Naive thymus-derived CD4-positive, alpha-beta T cell (primary cell): ENCODE measurements around the gene APBA2. TPM values are rescaled to one million over a fixed set of nuclear protein-coding genes. Genes with fewer than 3 reads are reported as not detected.

Experiments used
- ATAC-seq: fragments of 150-1000 bp; cut with Tn5 transposase; 2 replicates; pipeline ENCODE4 v1.10.0; 2021; ENCODE audit warnings: mild to moderate bottlenecking, moderate library complexity
- CTCF ChIA-PET: fragments of 350-600 bp; sonication (Branson Sonifier 250); formaldehyde crosslinking; loops from one replicate; lab custom pipeline; 2021; ENCODE audit warnings: antibody characterized with exemption; lab: Charles Lee
- POLR2A ChIA-PET: fragments of 350-600 bp; sonication (Branson Sonifier 250); formaldehyde crosslinking; loops from one replicate; lab custom pipeline; 2021; ENCODE audit warnings: antibody characterized with exemption, inconsistent platforms; lab: Charles Lee
- DNase-seq, 9 donors: peaks; one replicate each; pipeline versions ENCODE4 v3.0.0 to v3.0.0-alpha.2; 2020 to 2022; ENCODE audit warnings: mixed read lengths in 1 of 9
- H3K27ac ChIP-seq: one replicate; pipeline ENCODE4 v1.7.0; 2013; ENCODE audit warnings: mild to moderate bottlenecking, low read depth, low read length, moderate library complexity
- H3K27me3 ChIP-seq, 2 donors: one replicate each; pipeline ENCODE4 v1.7.0; 2013; ENCODE audit warnings: low read length in 2 of 2, mild to moderate bottlenecking in 2 of 2, moderate library complexity in 2 of 2; ENCODE audit not compliant: control insufficient read depth in 2 of 2, insufficient read depth in 2 of 2
- H3K36me3 ChIP-seq, 3 experiments: 1 replicate in 2 of 3; 2 replicates in 1 of 3; pipeline ENCODE4 v1.7.0; 2013; ENCODE audit warnings: low read length in 3 of 3, mild to moderate bottlenecking in 3 of 3, moderate library complexity in 1 of 3; ENCODE audit not compliant: insufficient read depth in 3 of 3, control insufficient read depth in 2 of 3
- H3K4me1 ChIP-seq, 2 donors: one replicate each; pipeline ENCODE4 v1.7.0; 2013; ENCODE audit warnings: low read length in 2 of 2, mild to moderate bottlenecking in 2 of 2, moderate library complexity in 1 of 2; ENCODE audit not compliant: control insufficient read depth in 2 of 2, insufficient read depth in 2 of 2
- H3K4me3 ChIP-seq: 2 replicates; pipeline ENCODE4 v1.7.0; 2013; ENCODE audit warnings: mild to moderate bottlenecking, low read length
- H3K9me3 ChIP-seq, 3 experiments: 1 replicate in 2 of 3; 2 replicates in 1 of 3; pipeline ENCODE4 v1.7.0; 2013; ENCODE audit warnings: low read length in 3 of 3; ENCODE audit not compliant: control insufficient read depth in 2 of 3
- H3K27ac Mint-ChIP-seq, 9 donors: one replicate each; pipeline ENCODE4 v1.8.0; 2020 to 2022; ENCODE audit warnings: mixed read lengths in 9 of 9, mild to moderate bottlenecking in 8 of 9, moderate library complexity in 5 of 9, inconsistent platforms in 2 of 9
- H3K27me3 Mint-ChIP-seq, 5 donors: one replicate each; pipeline ENCODE4 v1.8.0; 2021 to 2022; ENCODE audit warnings: mixed read lengths in 5 of 5, mild to moderate bottlenecking in 1 of 5
- H3K36me3 Mint-ChIP-seq, 5 donors: one replicate each; pipeline ENCODE4 v1.8.0; 2020 to 2022; ENCODE audit warnings: mixed read lengths in 5 of 5, mild to moderate bottlenecking in 3 of 5, inconsistent platforms in 1 of 5
- H3K4me1 Mint-ChIP-seq, 7 donors: one replicate each; pipeline ENCODE4 v1.8.0; 2020 to 2022; ENCODE audit warnings: mixed read lengths in 7 of 7, mild to moderate bottlenecking in 3 of 7, inconsistent platforms in 1 of 7
- H3K4me3 Mint-ChIP-seq, 10 donors: one replicate each; pipeline ENCODE4 v1.8.0; 2020 to 2022; ENCODE audit warnings: mild to moderate bottlenecking in 10 of 10, mixed read lengths in 10 of 10, moderate library complexity in 6 of 10, inconsistent platforms in 2 of 10
- H3K9me3 Mint-ChIP-seq, 11 donors: one replicate each; pipeline ENCODE4 v1.8.0; 2020 to 2022; ENCODE audit warnings: mixed read lengths in 11 of 11, mild to moderate bottlenecking in 4 of 11, inconsistent platforms in 1 of 11, moderate library complexity in 1 of 11
- intact Hi-C, 2 donors: fragments of 100-400 bp; cut with micrococcal nuclease; formaldehyde crosslinking; loops; one replicate each; pipeline ENCODE4 v1.15.1; 2023
- polyA plus RNA-seq, 2 donors: library from polyadenylated mRNA; unstranded; fragments of 300-500 nt; fragmentation: Illumina TruSeq; gene quantifications; one replicate each; pipeline ENCODE4 v1.2.3, GENCODE V29; 2021
- total RNA-seq, 6 experiments: library from RNA in 5 of 6; stranded (reverse) in 5 of 6; gene quantifications; 1 replicate in 5 of 6; 2 replicates in 1 of 6; pipeline ENCODE4 v1.2.3 and lab custom pipeline; 2021 to 2026

APBA2 gene
- total and polyA plus RNA-seq, 7 experiments from 2014 or later, result 7.7 to 139 (median 110) TPM

DNA sequence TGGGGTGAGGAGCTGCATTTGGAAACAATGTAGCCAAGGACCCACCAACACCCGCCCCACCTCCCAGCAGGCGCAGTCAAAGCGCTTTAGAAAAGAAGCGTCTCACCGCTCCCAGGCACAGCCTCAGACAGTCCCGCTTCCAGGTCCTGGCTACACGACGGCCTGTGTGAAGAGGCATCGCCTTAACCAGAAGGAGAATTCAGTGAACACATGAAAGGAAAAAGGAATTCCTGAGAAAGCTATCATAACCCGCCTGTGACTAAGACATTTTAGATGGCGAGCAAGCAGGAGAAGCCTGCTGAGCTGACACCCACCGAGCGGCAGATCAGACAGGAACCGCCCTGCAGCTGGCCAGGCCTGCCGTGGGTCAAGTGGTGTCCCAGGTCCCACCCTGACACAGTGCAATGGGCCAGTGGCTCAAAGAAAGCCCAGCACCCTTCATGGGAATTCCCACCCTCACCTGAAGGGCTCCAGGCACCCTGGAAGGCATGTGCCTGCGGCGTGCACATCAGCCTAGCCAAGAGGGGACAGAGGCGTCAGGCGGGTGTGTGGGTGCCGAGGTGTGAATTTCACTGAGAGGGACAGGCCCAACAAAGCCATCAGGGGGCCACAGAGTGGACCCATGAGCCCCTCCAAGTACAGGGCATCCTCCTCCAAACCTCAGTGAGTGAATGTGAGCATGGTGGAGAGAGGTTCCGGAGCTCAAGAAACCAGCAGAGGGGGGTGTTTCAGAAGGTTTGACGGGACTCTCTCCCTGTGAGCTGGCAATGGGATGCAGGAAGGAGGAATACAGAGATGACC lies 239.0 kb downstream of the APBA2 start:
- no peak for ATAC-seq
- H3K27me3 ChIP-seq, result no peaks in the 10 kb centered on the region
- no peak overlapping the region for H3K27ac ChIP-seq
- peak overlapping the region in 1 of 9 donors; percentile 17 for H3K27ac Mint-ChIP-seq
- H3K27me3 Mint-ChIP-seq, result peaks cover 0 to 4% (median 0%) of the 10 kb centered on the region in 5 donors
- H3K4me3 Mint-ChIP-seq, result no peak overlapping the region
- ChIA-PET POLR2A (no interaction called here), CTCF (interaction anchor here (0.8 kb wide), 1 partner anchor 32 kb away, joined by 3 read pairs; no protein-coding TSS in a partner anchor)
- H3K36me3 ChIP-seq, result no peaks in the 10 kb centered on the region
- intact Hi-C loops, result no loop called here
- peaks cover 0 to 7% (median 0%) of the 10 kb centered on the region in 11 donors for H3K9me3 Mint-ChIP-seq
- H3K9me3 ChIP-seq, result no peaks in the 10 kb centered on the region
- DNase-seq, result no peak
- peaks cover 0 to 1% (median 0%) of the 10 kb centered on the region in 7 donors for H3K4me1 Mint-ChIP-seq
- no peaks in the 10 kb centered on the region for H3K4me1 ChIP-seq
- H3K36me3 Mint-ChIP-seq, result no peaks in the 10 kb centered on the region
- H3K4me3 ChIP-seq, result no peak overlapping the region

DNA sequence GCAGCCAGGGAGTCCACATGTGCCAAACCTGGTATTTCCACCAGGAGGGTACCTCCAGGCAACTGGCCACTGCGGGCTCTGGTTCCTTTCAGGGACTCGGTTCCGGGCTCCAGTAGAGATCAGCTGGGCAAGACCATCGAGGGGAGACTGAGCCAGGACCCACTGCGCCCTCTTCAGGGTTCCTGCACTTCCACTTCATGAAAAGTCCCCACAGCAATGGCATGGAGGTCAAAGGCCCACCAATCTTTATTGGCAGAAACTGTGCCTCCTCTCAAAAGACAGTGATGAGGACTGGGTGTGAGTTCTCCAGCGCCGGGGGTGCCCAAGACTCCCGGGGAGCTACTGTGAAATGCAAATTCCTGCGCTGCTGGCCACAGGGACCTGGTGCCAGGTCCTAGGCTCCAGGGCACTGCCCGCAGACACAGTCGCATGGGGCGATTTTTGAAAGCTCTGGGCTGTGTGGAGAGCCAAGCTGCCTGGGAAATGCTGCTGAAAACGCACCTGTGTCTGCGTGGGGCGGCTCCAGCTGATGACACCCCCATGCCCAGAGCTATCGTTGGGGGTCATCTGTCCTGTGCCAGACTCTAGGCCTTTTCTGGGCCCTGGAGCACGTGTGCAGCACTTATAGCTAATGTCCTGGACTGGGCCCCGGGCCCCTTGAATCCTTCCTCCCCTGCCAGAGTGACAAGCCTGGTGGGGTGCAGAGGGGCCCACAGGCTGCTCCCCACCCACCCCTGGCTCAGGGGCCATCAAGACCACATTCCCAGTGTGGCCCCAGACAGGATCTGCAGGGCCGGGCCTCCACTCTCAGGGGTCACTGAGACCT lies 239.8 kb downstream of the APBA2 start:
- Mint-ChIP-seq H3K4me3 (no peak overlapping the region), H3K27ac (no peak overlapping the region), H3K9me3 (peaks cover 0 to 3% (median 0%) of the 10 kb centered on the region in 11 donors), H3K27me3 (peaks cover 0 to 4% (median 0%) of the 10 kb centered on the region in 5 donors), H3K4me1 (peaks cover 0 to 1% (median 0%) of the 10 kb centered on the region in 7 donors), H3K36me3 (no peaks in the 10 kb centered on the region)
- no peak overlapping the region for H3K27ac ChIP-seq
- intact Hi-C loops, result no loop called here
- DNase-seq, result no peak
- no peaks in the 10 kb centered on the region for H3K4me1 ChIP-seq
- ChIA-PET POLR2A (no interaction called here), CTCF (interaction anchor here (0.8 kb wide), 1 partner anchor 32 kb away, joined by 3 read pairs; no protein-coding TSS in a partner anchor)
- H3K36me3 ChIP-seq, result no peaks in the 10 kb centered on the region
- no peak overlapping the region for H3K4me3 ChIP-seq
- ATAC-seq, result no peak
- H3K27me3 ChIP-seq, result no peaks in the 10 kb centered on the region
- H3K9me3 ChIP-seq, result no peaks in the 10 kb centered on the region

GRCh38 chr15:29126208-29126536 lies 240.4 kb downstream of the APBA2 start:
- H3K9me3 ChIP-seq, result no peaks in the 10 kb centered on the region
- ChIA-PET POLR2A (no interaction called here), CTCF (no interaction called here)
- Mint-ChIP-seq H3K4me3 (no peak overlapping the region), H3K4me1 (peaks cover 0 to 1% (median 0%) of the 10 kb centered on the region in 7 donors), H3K27ac (no peak overlapping the region), H3K9me3 (peaks cover 0 to 1% (median 0%) of the 10 kb centered on the region in 11 donors), H3K27me3 (peaks cover 0 to 5% (median 3%) of the 10 kb centered on the region in 5 donors), H3K36me3 (no peaks in the 10 kb centered on the region)
- no peaks in the 10 kb centered on the region for H3K36me3 ChIP-seq
- H3K27me3 ChIP-seq, result no peaks in the 10 kb centered on the region
- intact Hi-C loops, result no loop called here
- H3K27ac ChIP-seq, result no peak overlapping the region
- ATAC-seq (no peak), DNase-seq (no peak)
- no peaks in the 10 kb centered on the region for H3K4me1 ChIP-seq
- no peak overlapping the region for H3K4me3 ChIP-seq

DNA sequence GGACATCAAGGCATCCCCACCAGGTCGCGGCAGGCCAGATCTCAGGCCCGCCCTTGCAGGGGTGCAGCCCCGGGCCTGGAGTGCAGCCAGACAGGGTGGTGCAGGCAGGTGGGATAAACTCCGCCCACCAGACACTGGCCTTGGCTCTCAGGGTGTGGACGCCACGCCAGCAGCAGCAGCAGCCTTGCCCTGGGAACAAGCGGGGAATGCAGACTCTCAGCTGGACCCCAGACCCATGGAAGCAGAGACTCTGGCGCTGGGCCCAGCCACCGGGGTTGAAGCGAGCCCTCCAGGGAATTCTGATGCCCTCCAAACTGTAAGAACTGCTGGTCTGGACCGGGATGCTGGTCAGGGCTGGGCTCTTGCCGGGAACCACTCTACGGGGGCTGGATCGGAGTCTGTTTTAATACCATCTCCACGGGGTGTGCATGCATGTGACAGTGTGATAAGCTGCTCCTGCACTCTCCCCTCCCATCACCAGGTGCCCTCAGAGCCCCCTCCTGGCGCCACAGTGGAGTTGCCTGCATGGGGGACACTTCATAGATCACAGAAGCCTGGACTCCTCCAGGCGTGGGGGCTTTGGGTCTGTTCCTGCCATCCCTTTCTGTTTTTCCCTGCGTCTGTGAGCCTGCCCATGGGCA lies 241.2 kb downstream of the APBA2 start:
- Histone ChIP-seq H3K4me3 (no peak overlapping the region), H3K27me3 (no peaks in the 10 kb centered on the region), H3K4me1 (no peaks in the 10 kb centered on the region), H3K27ac (no peak overlapping the region), H3K9me3 (no peaks in the 10 kb centered on the region), H3K36me3 (no peaks in the 10 kb centered on the region)
- ATAC-seq (no peak), DNase-seq (no peak)
- ChIA-PET POLR2A (no interaction called here), CTCF (no interaction called here)
- Mint-ChIP-seq H3K27ac (no peak overlapping the region), H3K27me3 (peaks cover 0 to 12% (median 4%) of the 10 kb centered on the region in 5 donors), H3K4me1 (peaks cover 0 to 2% (median 0%) of the 10 kb centered on the region in 7 donors), H3K36me3 (no peaks in the 10 kb centered on the region), H3K4me3 (no peak overlapping the region), H3K9me3 (peaks cover 0 to 1% (median 0%) of the 10 kb centered on the region in 11 donors)
- intact Hi-C loops, result no loop called here

DNA sequence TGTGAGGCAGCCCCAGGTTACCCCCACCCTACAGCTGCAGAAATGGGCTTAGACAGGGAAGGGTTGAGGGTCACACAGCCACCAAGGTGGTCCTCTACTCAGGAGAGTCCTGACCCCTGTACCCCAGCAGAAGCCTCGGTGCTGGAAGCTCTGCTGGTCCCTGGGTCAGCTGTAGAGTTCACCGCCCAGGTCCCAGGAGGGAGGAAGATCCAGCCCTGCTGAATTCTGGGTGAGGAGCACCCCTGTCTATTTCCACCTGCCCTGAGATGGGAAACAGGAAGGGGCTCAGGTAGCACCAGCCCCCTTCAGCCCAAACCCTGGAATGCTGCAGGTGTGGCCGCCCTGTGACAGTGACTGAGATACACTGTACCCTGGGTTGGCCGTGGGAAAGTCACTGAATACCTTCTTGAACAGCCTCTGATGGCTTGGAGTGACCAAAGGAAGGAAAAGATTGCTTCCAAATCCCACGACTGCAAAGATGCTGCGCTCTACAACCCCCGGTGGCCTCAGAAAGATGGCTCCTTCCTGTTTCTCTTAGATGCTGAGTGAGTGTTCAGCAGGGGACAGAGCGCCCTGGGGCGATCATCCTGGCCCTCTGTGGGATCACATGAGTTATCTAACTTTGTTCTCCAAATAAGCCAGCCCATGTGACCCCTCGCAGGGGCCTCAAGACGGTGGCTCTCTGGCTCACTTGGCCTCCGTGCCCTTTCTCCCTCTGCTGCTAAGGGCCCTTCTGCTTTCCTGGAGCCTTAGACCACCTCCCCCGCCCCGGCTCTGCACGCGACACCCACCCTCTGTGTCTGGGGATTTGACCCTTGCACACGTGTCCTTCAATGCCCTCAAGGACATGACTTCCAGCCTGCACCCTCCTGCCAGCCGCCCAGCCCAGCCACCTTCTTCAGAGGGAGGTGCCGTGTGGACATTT lies 242.0 kb downstream of the APBA2 start:
- Histone ChIP-seq H3K4me1 (no peaks in the 10 kb centered on the region), H3K4me3 (no peak overlapping the region), H3K27me3 (no peaks in the 10 kb centered on the region), H3K36me3 (no peaks in the 10 kb centered on the region), H3K27ac (no peak overlapping the region), H3K9me3 (no peaks in the 10 kb centered on the region)
- Mint-ChIP-seq H3K4me1 (peaks cover 0 to 3% (median 0%) of the 10 kb centered on the region in 7 donors), H3K9me3 (peaks cover 0 to 1% (median 0%) of the 10 kb centered on the region in 11 donors), H3K27me3 (peaks cover 0 to 12% (median 6%) of the 10 kb centered on the region in 5 donors), H3K27ac (no peak overlapping the region), H3K4me3 (no peak overlapping the region), H3K36me3 (no peaks in the 10 kb centered on the region)
- intact Hi-C loops, result no loop called here
- DNase-seq, result no peak
- CTCF ChIA-PET, result no interaction called here
- POLR2A ChIA-PET, result no interaction called here
- ATAC-seq, result no peak

- H3K36me3 ChIP-seq, result no peaks in the 10 kb centered on the region
- no peak overlapping the region for H3K4me3 ChIP-seq
- POLR2A ChIA-PET, result no interaction called here
- Mint-ChIP-seq H3K36me3 (no peaks in the 10 kb centered on the region), H3K27me3 (peaks cover 0 to 18% (median 6%) of the 10 kb centered on the region in 5 donors), H3K27ac (no peak overlapping the region), H3K4me3 (no peak overlapping the region), H3K4me1 (peaks cover 0 to 3% (median 0%) of the 10 kb centered on the region in 7 donors), H3K9me3 (peaks cover 0 to 1% (median 0%) of the 10 kb centered on the region in 11 donors)
- H3K27me3 ChIP-seq, result no peaks in the 10 kb centered on the region
- peak in 1 of 9 donors; percentile 4 for DNase-seq
- intact Hi-C loops, result no loop called here
- CTCF ChIA-PET, result no interaction called here
- H3K27ac ChIP-seq, result no peak overlapping the region
- no peak for ATAC-seq
- no peaks in the 10 kb centered on the region for H3K4me1 ChIP-seq
- H3K9me3 ChIP-seq, result no peaks in the 10 kb centered on the region
These were observed 242.9 kb downstream of the APBA2 start for GRCh38 chr15:29128671-29129070.
